Endothelial cell of hepatic sinusoid (primary cell): ENCODE results near the gene RAB3D.

Experiments used
- in situ Hi-C: cut with HindIII; loops from 2 replicates; pipeline ENCODE4 v1.10.0; 2017; ENCODE audit warnings: low sequenced_read_pairs

The RAB3D gene

GRCh38 chr19:11299946-11300810 lies 39.3 kb downstream of the RAB3D start:
- in situ Hi-C loops: loop anchor here (25.0 kb wide), 1 partner anchor 262 kb away; the partner anchor contains the start of gene ELOF1

- in situ Hi-C loops: no loop called here
Observed at GRCh38 chr19:11296264-11296663, 43.2 kb downstream of the RAB3D start.

- in situ Hi-C loops: no loop called here
Observed at GRCh38 chr19:11295665-11296245, 43.7 kb downstream of the RAB3D start, which contains the start of gene TSPAN16. TSPAN16 (plus strand) TSS chr19:11296160; CDS start chr19:11296298, 138 bp downstream.

GRCh38 chr19:11295180-11295579 lies 44.3 kb downstream of the RAB3D start:
- in situ Hi-C loops: no loop called here

GRCh38 chr19:11293433-11294389 lies 45.7 kb downstream of the RAB3D start:
- in situ Hi-C loops: no loop called here

GRCh38 chr19:11291991-11292390 lies 47.5 kb downstream of the RAB3D start:
- in situ Hi-C loops: no loop called here

- in situ Hi-C loops: no loop called here
Observed at GRCh38 chr19:11291415-11291814, 48.0 kb downstream of the RAB3D start.

- in situ Hi-C loops: no loop called here
Observed at GRCh38 chr19:11290256-11290655, 49.2 kb downstream of the RAB3D start.

- in situ Hi-C loops: no loop called here
Observed at GRCh38 chr19:11288349-11288748, 51.1 kb downstream of the RAB3D start.

GRCh38 chr19:11286312-11286974 lies 53.0 kb downstream of the RAB3D start:
- in situ Hi-C loops: no loop called here

- in situ Hi-C loops: no loop called here
Observed at GRCh38 chr19:11284515-11284914, 54.9 kb downstream of the RAB3D start.

GRCh38 chr19:11281356-11282049 lies 58.0 kb downstream of the RAB3D start:
- in situ Hi-C loops: no loop called here

GRCh38 chr19:11279505-11280236 lies 59.8 kb downstream of the RAB3D start:
- in situ Hi-C loops: no loop called here

GRCh38 chr19:11278670-11279069 lies 60.8 kb downstream of the RAB3D start:
- in situ Hi-C loops: no loop called here

GRCh38 chr19:11274533-11275086 lies 64.8 kb downstream of the RAB3D start:
- in situ Hi-C loops: no loop called here

GRCh38 chr19:11273989-11274388 lies 65.5 kb downstream of the RAB3D start:
- in situ Hi-C loops: no loop called here

GRCh38 chr19:11273296-11273695 lies 66.2 kb downstream of the RAB3D start:
- in situ Hi-C loops: no loop called here
